B cell (primary cell): ENCODE measurements around the gene KYAT1. TPM values are rescaled to one million over a fixed set of nuclear protein-coding genes. Genes with fewer than 3 reads are reported as not detected.

ENCODE experiments used
- ATAC-seq: fragments of 200-7000 bp; cut with Tn5 transposase; one replicate; pipeline ENCODE4 v1.10.0; 2021; ENCODE audit warnings: low read depth, mild to moderate bottlenecking, moderate number of reproducible peaks, moderate library complexity
- CTCF ChIA-PET: fragments of 350-600 bp; sonication (Branson Sonifier 250); formaldehyde crosslinking; loops from one replicate; lab custom pipeline; 2021; ENCODE audit warnings: antibody characterized with exemption, inconsistent platforms; lab: Charles Lee
- POLR2A ChIA-PET: fragments of 350-600 bp; sonication (Branson Sonifier 250); formaldehyde crosslinking; loops from one replicate; lab custom pipeline; 2021; ENCODE audit warnings: antibody characterized with exemption; lab: Charles Lee
- DNase-seq: peaks from one replicate; pipeline ENCODE4 v3.0.0; 2013
- H2AFZ ChIP-seq: 2 replicates; pipeline ENCODE4 v1.6.1; 2012; ENCODE audit warnings: mild to moderate bottlenecking, low read depth, low read length; ENCODE audit not compliant: insufficient read depth, poor library complexity, severe bottlenecking
- H3K27ac ChIP-seq, 2 donors: 1 replicate in 1 of 2; 2 replicates in 1 of 2; pipeline ENCODE4 v1.5.1; 2012 to 2013; ENCODE audit warnings: low read length in 2 of 2, mild to moderate bottlenecking in 2 of 2, moderate library complexity in 1 of 2
- H3K27me3 ChIP-seq, 4 experiments: fragments of 200-600 bp in 1 of 4; sonication (generic) in 1 of 4; replicated peaks in 1 of 4; 1 replicate in 2 of 4; 2 replicates in 2 of 4; pipeline versions ENCODE4 v1.6.1 to v1.7.0; 2013 to 2016; ENCODE audit warnings: low read length in 3 of 4, mild to moderate bottlenecking in 2 of 4, mixed read lengths in 1 of 4, moderate library complexity in 1 of 4; ENCODE audit not compliant: insufficient read depth in 4 of 4, control insufficient read depth in 3 of 4; ENCODE audit errors: control extremely low read depth in 1 of 4
- H3K36me3 ChIP-seq, 2 experiments: replicated peaks in 1 of 2; 1 replicate in 1 of 2; 2 replicates in 1 of 2; pipeline versions ENCODE4 v1.6.1 to v1.7.1; 2013; ENCODE audit warnings: low read length in 1 of 2; ENCODE audit not compliant: insufficient read depth in 2 of 2, control insufficient read depth in 1 of 2; ENCODE audit errors: control extremely low read depth in 1 of 2, extremely low read depth in 1 of 2
- H3K4me1 ChIP-seq, 2 donors: fragments of 200-600 bp in 1 of 2; sonication (generic) in 1 of 2; 1 replicate in 1 of 2; 2 replicates in 1 of 2; pipeline versions ENCODE4 v1.5.1 to v1.6.1; 2013 to 2017; ENCODE audit warnings: low read length in 2 of 2; ENCODE audit not compliant: control insufficient read depth in 2 of 2, insufficient read depth in 2 of 2
- H3K4me2 ChIP-seq: replicated peaks from 2 replicates; pipeline ENCODE3; 2012; ENCODE audit warnings: mild to moderate bottlenecking, low read depth, low read length; ENCODE audit not compliant: poor library complexity, severe bottlenecking
- H3K4me3 ChIP-seq, 5 experiments: fragments of 200-600 bp in 1 of 5; sonication (generic) in 1 of 5; 1 replicate in 3 of 5; 2 replicates in 2 of 5; pipeline versions ENCODE4 v1.5.1 to v1.7.0; 2011 to 2016; ENCODE audit warnings: low read length in 4 of 5, mild to moderate bottlenecking in 4 of 5, low read depth in 2 of 5, control low read depth in 1 of 5, moderate library complexity in 1 of 5; ENCODE audit not compliant: insufficient read depth in 1 of 5; ENCODE audit errors: control extremely low read depth in 1 of 5, extremely low read depth in 1 of 5
- H3K79me2 ChIP-seq: fragments of 200-600 bp; sonication (generic); one replicate; pipeline ENCODE4 v1.6.0; 2016; ENCODE audit warnings: low read length; ENCODE audit not compliant: control insufficient read depth, insufficient read depth
- H3K9ac ChIP-seq: fragments of 200-600 bp; sonication (generic); 2 replicates; pipeline ENCODE4 v1.6.1; 2017; ENCODE audit warnings: mild to moderate bottlenecking, low read length, moderate library complexity
- H3K9me3 ChIP-seq, 3 donors: one replicate each; pipeline versions ENCODE4 v1.6.1 to v1.7.1; 2013; ENCODE audit warnings: low read length in 2 of 3; ENCODE audit not compliant: control insufficient read depth in 2 of 3, insufficient read depth in 1 of 3; ENCODE audit errors: control extremely low read depth in 1 of 3
- H4K20me1 ChIP-seq: 2 replicates; pipeline ENCODE4 v1.6.0; 2012; ENCODE audit warnings: mild to moderate bottlenecking, low read length; ENCODE audit not compliant: insufficient read depth, control insufficient read depth, poor library complexity, severe bottlenecking
- H3K27ac Mint-ChIP-seq: one replicate; pipeline ENCODE4 v1.8.0; 2021; ENCODE audit warnings: mixed read lengths
- H3K27me3 Mint-ChIP-seq: one replicate; pipeline ENCODE4 v1.8.0; 2021; ENCODE audit warnings: mixed read lengths
- H3K4me1 Mint-ChIP-seq: one replicate; pipeline ENCODE4 v1.8.0; 2021; ENCODE audit warnings: mixed read lengths
- H3K4me3 Mint-ChIP-seq: one replicate; pipeline ENCODE4 v1.8.0; 2021; ENCODE audit warnings: mixed read lengths
- H3K9me3 Mint-ChIP-seq: one replicate; pipeline ENCODE4 v1.8.0; 2022; ENCODE audit warnings: mixed read lengths; ENCODE audit not compliant: insufficient read depth
- CTCF ChIP-seq: fragments of 200-600 bp; IDR thresholded peaks from one replicate; pipeline ENCODE4 v1.8.0; 2022; ENCODE audit warnings: antibody characterized with exemption, mild to moderate bottlenecking
- EZH2 ChIP-seq: IDR thresholded peaks from 2 replicates; pipeline ENCODE4 v1.6.1; 2012; ENCODE audit warnings: borderline replicate concordance, low read depth, mild to moderate bottlenecking, moderate library complexity, low read length; ENCODE audit not compliant: insufficient read depth, poor library complexity, severe bottlenecking
- WGBS: methylation state at CpG from one replicate; pipeline ENCODE4 v1.1.5; 2013; ENCODE audit warnings: missing lambda C conversion rate; ENCODE audit not compliant: insufficient coverage; 5-methylcytosine and 5-hydroxymethylcytosine counted together
- intact Hi-C: fragments of 100-400 bp; cut with micrococcal nuclease; formaldehyde crosslinking; loops from one replicate; pipeline ENCODE4 v1.10.0; 2022
- polyA plus RNA-seq: library from polyadenylated mRNA; depleted of rRNA; stranded (reverse); fragments of >200 nt; gene quantifications from 2 replicates; pipeline ENCODE4 v1.2.3, GENCODE V29; 2012
- total RNA-seq, 2 donors: library from RNA; stranded (reverse); fragments of 120-200 nt in 1 of 2; gene quantifications; 1 replicate in 1 of 2; 2 replicates in 1 of 2; pipeline versions ENCODE4 v1.2.3 to v1.2.4, GENCODE V29; 2013 to 2022

The KYAT1 gene
- total and polyA plus RNA-seq, 2 donors (not counting 1 experiment from before 2014, with no cell fraction given), result 7.0 to 16.2 TPM

GRCh38 chr9:128903871-128904620, 22.3 kb upstream of the KYAT1 start:
- ATAC-seq (no peak), DNase-seq (no peak)
- ChIA-PET POLR2A (interaction anchor here (0.6 to 0.7 kb wide), 2 partner anchors 111 to 163 kb away, joined by 3 to 6 read pairs; no protein-coding TSS in a partner anchor), CTCF (interaction anchor here (0.7 kb wide), 2 partner anchors 19 to 86 kb away, joined by 3 to 5 read pairs; partner anchors contain the start of gene ENDOG)
- peaks cover 32% of the 10 kb centered on the region for H3K79me2 ChIP-seq
- peaks cover under 1% of the 10 kb centered on the region for H4K20me1 ChIP-seq
- H2AFZ ChIP-seq, result no peak overlapping the region
- H3K4me1 Mint-ChIP-seq, result peaks cover 31% of the 10 kb centered on the region
- no peak overlapping the region for H3K9ac ChIP-seq
- H3K36me3 ChIP-seq, result peaks cover 0 to 19% of the 10 kb centered on the region in 2 experiments
- TF ChIP-seq CTCF (no peak), EZH2 (no peak)
- WGBS, result 100% methylated on average over 8 of the region's 10 CpGs
- H3K4me2 ChIP-seq, result no peak overlapping the region
- peaks cover 33 to 46% of the 10 kb centered on the region in 2 donors for H3K4me1 ChIP-seq
- no peaks in the 10 kb centered on the region for H3K27me3 Mint-ChIP-seq
- H3K9me3 ChIP-seq, result no peaks in the 10 kb centered on the region
- H3K4me3 Mint-ChIP-seq, result no peak overlapping the region
- peak overlapping the region in 1 of 2 donors; percentile 93 for H3K27ac ChIP-seq
- intact Hi-C loops, result no loop called here
- no peaks in the 10 kb centered on the region for H3K27me3 ChIP-seq
- H3K9me3 Mint-ChIP-seq, result no peaks in the 10 kb centered on the region
- no peak overlapping the region for H3K4me3 ChIP-seq
- peak overlapping the region; percentile 65 for H3K27ac Mint-ChIP-seq

GRCh38 chr9:128903079-128903461, 21.3 kb upstream of the KYAT1 start:
- H3K4me2 ChIP-seq, result peak overlapping the region; percentile 83
- DNase-seq, result no peak
- H3K4me3 Mint-ChIP-seq, result peak overlapping the region; percentile 74
- H3K9me3 ChIP-seq, result no peaks in the 10 kb centered on the region
- H3K27me3 Mint-ChIP-seq, result no peaks in the 10 kb centered on the region
- no peaks in the 10 kb centered on the region for H3K9me3 Mint-ChIP-seq
- peaks cover 36% of the 10 kb centered on the region for H3K4me1 Mint-ChIP-seq
- no peaks in the 10 kb centered on the region for H3K27me3 ChIP-seq
- H3K36me3 ChIP-seq, result peaks cover 0 to 14% of the 10 kb centered on the region in 2 experiments
- peak overlapping the region; percentile 93 for H3K27ac ChIP-seq
- peak overlapping the region; percentile 50 for H2AFZ ChIP-seq
- H3K27ac Mint-ChIP-seq, result peak overlapping the region; percentile 98
- H4K20me1 ChIP-seq, result no peaks in the 10 kb centered on the region
- no peak for TF ChIP-seq CTCF
- no peak for TF ChIP-seq EZH2
- intact Hi-C loops, result no loop called here
- peaks cover 40 to 56% of the 10 kb centered on the region in 2 donors for H3K4me1 ChIP-seq
- CTCF ChIA-PET, result interaction anchor here (0.7 to 2.0 kb wide), 3 partner anchors 25 to 85 kb away, joined by 5 to 9 read pairs (median 5); partner anchors contain the start of gene ENDOG
- H3K79me2 ChIP-seq, result peaks cover 32% of the 10 kb centered on the region
- H3K4me3 ChIP-seq, result peak overlapping the region in 1 of 5 experiments; percentile 45
- ATAC-seq, result no peak
- POLR2A ChIA-PET, result interaction anchor here (0.6 kb wide), 1 partner anchor 240 kb away, joined by 5 read pairs; no protein-coding TSS in a partner anchor
- H3K9ac ChIP-seq, result peak overlapping the region; percentile 63
- WGBS, result no CpG with 5 or more reads among the region's 2 CpGs
